A673 (cell line): ENCODE data around the gene NDUFS7. TPM values are rescaled to one million over a fixed set of nuclear protein-coding genes. Genes with fewer than 3 reads are reported as not detected.

Source experiments
- BruUV-seq: library from RNA; stranded (reverse); fragments of 400-500 nt; replicated peaks from 2 replicates; lab custom pipeline; 2021; lab: Mats Ljungman, UMichigan
- CTCF ChIA-PET: fragments of 300-600 bp; sonication (Branson Sonifier 250); formaldehyde crosslinking; loops from one replicate; lab custom pipeline; 2022; ENCODE audit warnings: antibody characterized with exemption; lab: Charles Lee
- POLR2A ChIA-PET: fragments of 300-600 bp; sonication (Branson Sonifier 250); formaldehyde crosslinking; loops from one replicate; lab custom pipeline; 2022; ENCODE audit warnings: antibody characterized with exemption; ENCODE audit not compliant: low non-redundant PET; lab: Charles Lee
- DNase-seq: peaks from one replicate; pipeline ENCODE4 v3.0.0-alpha.2; 2015; ENCODE audit warnings: low spot score
- H3K27ac ChIP-seq: fragments of 200-600 bp; sonication (generic); 2 replicates; pipeline ENCODE4 v1.5.1; 2016; ENCODE audit warnings: mixed run types, low read depth, mild to moderate bottlenecking, mixed read lengths, antibody characterized with exemption, low read length; ENCODE audit not compliant: poor library complexity, severe bottlenecking
- H3K27me3 ChIP-seq: fragments of 200-600 bp; sonication (generic); replicated peaks from 2 replicates; pipeline ENCODE4 v1.6.1; 2017; ENCODE audit warnings: mixed run types, low read depth, mild to moderate bottlenecking, mixed read lengths, antibody characterized with exemption, low read length; ENCODE audit not compliant: insufficient read depth, poor library complexity
- H3K36me3 ChIP-seq: fragments of 200-600 bp; sonication (generic); 2 replicates; pipeline ENCODE4 v1.6.1; 2016; ENCODE audit warnings: mixed run types, mild to moderate bottlenecking, mixed read lengths, antibody characterized with exemption, low read length; ENCODE audit not compliant: insufficient read depth, poor library complexity, severe bottlenecking
- H3K4me1 ChIP-seq: fragments of 200-600 bp; sonication (generic); 2 replicates; pipeline ENCODE4 v1.6.1; 2017; ENCODE audit warnings: mixed run types, mild to moderate bottlenecking, mixed read lengths, antibody characterized with exemption, low read length; ENCODE audit not compliant: insufficient read depth, poor library complexity, severe bottlenecking
- H3K4me3 ChIP-seq: fragments of 200-600 bp; sonication (generic); 2 replicates; pipeline ENCODE4 v1.5.1; 2016; ENCODE audit warnings: low read depth, mixed run types, mild to moderate bottlenecking, mixed read lengths, low read length; ENCODE audit not compliant: poor library complexity, severe bottlenecking
- H3K9me3 ChIP-seq: fragments of 200-600 bp; sonication (generic); 2 replicates; pipeline ENCODE4 v1.6.1; 2016; ENCODE audit warnings: mixed run types, low read depth, mild to moderate bottlenecking, mixed read lengths, antibody characterized with exemption, low read length; ENCODE audit not compliant: poor library complexity, severe bottlenecking
- EZH2 ChIP-seq: fragments of 200-600 bp; sonication (generic); IDR thresholded peaks from 2 replicates; pipeline ENCODE4 v1.6.1; 2017; ENCODE audit warnings: borderline replicate concordance, low read depth, mild to moderate bottlenecking, mixed read lengths, antibody characterized with exemption, low read length; ENCODE audit not compliant: poor library complexity, severe bottlenecking
- intact Hi-C: fragments of 100-400 bp; cut with micrococcal nuclease; formaldehyde crosslinking; loops from one replicate; pipeline ENCODE4 v1.10.0; 2022; ENCODE audit not compliant: unreplicated experiment
- total RNA-seq: library from RNA; stranded (reverse); gene quantifications from 2 replicates; pipeline ENCODE4 v1.2.3, GENCODE V29; 2021
- TF ChIP-seq, protein P1 (sequence below): fragments of 300-800, 200-600 bp; sonication (generic); conservative IDR thresholded peaks from 2 replicates; pipeline ENCODE4 v1.5.1; 2017; ENCODE audit warnings: low read depth, mild to moderate bottlenecking, antibody characterized with exemption, low read length, moderate library complexity, mixed read lengths

The NDUFS7 gene
- total RNA-seq, 1 experiment from 2014 or later = 101 TPM

GRCh38 chr19:1390890-1391423, 7.2 kb downstream of the NDUFS7 start:
- Histone ChIP-seq H3K4me1 (peaks cover 15% of the 10 kb centered on the region), H3K9me3 (no peaks in the 10 kb centered on the region), H3K4me3 (no peak overlapping the region), H3K27me3 (no peaks in the 10 kb centered on the region), H3K36me3 (peaks cover 17% of the 10 kb centered on the region), H3K27ac (no peak overlapping the region)
- BruUV-seq = no TSS peak
- ChIA-PET POLR2A (no interaction called here), CTCF (no interaction called here)
- TF ChIP-seq, protein P1, sequence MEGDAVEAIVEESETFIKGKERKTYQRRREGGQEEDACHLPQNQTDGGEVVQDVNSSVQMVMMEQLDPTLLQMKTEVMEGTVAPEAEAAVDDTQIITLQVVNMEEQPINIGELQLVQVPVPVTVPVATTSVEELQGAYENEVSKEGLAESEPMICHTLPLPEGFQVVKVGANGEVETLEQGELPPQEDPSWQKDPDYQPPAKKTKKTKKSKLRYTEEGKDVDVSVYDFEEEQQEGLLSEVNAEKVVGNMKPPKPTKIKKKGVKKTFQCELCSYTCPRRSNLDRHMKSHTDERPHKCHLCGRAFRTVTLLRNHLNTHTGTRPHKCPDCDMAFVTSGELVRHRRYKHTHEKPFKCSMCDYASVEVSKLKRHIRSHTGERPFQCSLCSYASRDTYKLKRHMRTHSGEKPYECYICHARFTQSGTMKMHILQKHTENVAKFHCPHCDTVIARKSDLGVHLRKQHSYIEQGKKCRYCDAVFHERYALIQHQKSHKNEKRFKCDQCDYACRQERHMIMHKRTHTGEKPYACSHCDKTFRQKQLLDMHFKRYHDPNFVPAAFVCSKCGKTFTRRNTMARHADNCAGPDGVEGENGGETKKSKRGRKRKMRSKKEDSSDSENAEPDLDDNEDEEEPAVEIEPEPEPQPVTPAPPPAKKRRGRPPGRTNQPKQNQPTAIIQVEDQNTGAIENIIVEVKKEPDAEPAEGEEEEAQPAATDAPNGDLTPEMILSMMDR = no peak
- no peak for TF ChIP-seq EZH2
- no peak for DNase-seq
- intact Hi-C loops = no loop called here

DNA sequence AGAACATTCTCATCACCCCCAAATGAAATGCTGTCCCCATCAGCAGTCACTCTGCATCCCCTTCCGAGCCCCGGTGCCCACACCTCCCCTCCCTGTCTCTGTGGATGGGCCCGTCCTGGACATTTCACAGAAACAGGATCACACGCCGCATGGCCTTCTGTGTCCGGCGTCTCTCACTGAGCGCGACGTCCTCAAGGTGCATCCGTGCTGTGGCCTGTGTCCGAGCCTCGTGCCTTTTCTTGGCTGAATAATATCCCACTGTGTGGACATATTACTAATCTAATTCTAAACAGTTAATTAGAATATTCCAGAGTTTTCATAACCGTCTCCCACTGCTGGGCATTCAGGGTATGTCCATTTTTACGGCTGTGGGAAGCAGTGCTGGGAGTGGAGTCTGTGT, 8.7 kb downstream of the NDUFS7 start:
- H3K9me3 ChIP-seq = no peaks in the 10 kb centered on the region
- intact Hi-C loops = no loop called here
- H3K4me1 ChIP-seq = peaks cover 24% of the 10 kb centered on the region
- POLR2A ChIA-PET = no interaction called here
- H3K27me3 ChIP-seq = no peaks in the 10 kb centered on the region
- H3K4me3 ChIP-seq = no peak overlapping the region
- no peak for DNase-seq
- CTCF ChIA-PET = no interaction called here
- no peak overlapping the region for H3K27ac ChIP-seq
- TF ChIP-seq, protein P1 = no peak
- TF ChIP-seq EZH2 = no peak
- peaks cover 17% of the 10 kb centered on the region for H3K36me3 ChIP-seq
- no TSS peak for BruUV-seq

DNA sequence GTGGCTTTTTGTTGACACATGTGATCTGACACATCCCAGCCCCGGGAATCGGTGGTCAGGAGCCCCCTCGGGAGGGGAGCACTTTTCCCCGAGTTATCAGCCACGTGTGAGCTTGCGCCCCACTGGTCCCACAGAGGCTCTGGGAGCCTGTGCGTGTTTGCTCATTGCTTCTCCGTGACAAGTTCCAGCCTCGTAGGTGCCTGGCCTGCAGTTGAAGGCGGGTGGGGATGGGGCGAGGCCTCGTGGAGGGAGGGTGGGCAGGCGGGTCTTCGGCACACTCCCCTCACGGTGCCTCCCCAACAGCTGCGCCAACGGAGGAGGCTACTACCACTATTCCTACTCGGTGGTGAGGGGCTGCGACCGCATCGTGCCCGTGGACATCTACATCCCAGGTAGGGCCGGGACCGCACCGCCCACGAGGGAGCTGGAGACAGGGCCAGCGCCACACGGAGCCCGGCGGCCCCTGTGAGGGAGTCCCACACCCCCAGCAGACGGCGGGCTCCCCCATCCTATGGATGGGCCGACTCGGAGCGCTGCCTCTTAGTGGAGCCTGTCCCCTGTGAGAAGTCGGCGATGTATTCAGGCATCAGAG, 9.3 kb downstream of the NDUFS7 start:
- Histone ChIP-seq H3K36me3 (peaks cover 17% of the 10 kb centered on the region), H3K4me3 (no peak overlapping the region), H3K9me3 (no peaks in the 10 kb centered on the region), H3K4me1 (peaks cover 24% of the 10 kb centered on the region), H3K27me3 (no peaks in the 10 kb centered on the region), H3K27ac (no peak overlapping the region)
- TF ChIP-seq, protein P1 = no peak
- TF ChIP-seq EZH2 = no peak
- POLR2A ChIA-PET = no interaction called here
- no TSS peak for BruUV-seq
- intact Hi-C loops = no loop called here
- no peak for DNase-seq
- CTCF ChIA-PET = no interaction called here
